T-helper 1 cell (primary cell): Measurements from ENCODE around the gene NRCAM.
"Not testable (repeated sequence)": the region's sequence is repeated elsewhere in the genome, so short reads cannot be mapped to it uniquely, and the experiment has no call there.

Experiments used
- DNase-seq, 5 donors: peaks; one replicate each; pipeline ENCODE4 v3.0.0-alpha.2; 2012 to 2020

NRCAM gene

DNA sequence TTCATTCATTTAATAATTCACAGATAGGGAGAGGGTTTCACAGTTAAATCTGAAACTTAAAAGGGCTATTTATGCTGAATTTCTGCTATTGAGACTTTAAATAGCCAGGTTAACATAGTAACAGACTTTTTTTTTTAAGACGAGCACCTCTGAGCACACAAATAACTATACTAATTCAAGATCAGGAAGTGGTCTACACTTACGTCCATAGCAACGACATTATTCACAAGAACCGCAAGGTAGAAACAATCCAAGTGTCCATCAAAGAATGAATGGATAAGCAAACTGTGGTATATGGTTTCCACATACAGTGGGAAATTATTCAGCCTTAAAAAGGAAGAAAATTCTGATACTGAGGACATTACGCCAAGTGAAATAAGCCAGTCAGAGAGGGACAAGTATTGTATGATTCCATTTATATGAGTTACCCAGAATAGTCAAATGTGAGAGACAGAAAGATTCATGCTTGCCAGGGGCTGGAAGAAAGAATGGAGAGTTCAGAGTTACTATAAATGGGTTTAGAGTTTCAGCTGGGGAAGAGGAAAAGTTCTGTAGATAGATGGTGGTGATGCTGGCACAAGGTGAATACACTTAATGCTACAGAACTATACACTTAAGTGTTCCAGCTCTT lies 185.7 kb downstream of the NRCAM start:
- no peak for DNase-seq

DNA sequence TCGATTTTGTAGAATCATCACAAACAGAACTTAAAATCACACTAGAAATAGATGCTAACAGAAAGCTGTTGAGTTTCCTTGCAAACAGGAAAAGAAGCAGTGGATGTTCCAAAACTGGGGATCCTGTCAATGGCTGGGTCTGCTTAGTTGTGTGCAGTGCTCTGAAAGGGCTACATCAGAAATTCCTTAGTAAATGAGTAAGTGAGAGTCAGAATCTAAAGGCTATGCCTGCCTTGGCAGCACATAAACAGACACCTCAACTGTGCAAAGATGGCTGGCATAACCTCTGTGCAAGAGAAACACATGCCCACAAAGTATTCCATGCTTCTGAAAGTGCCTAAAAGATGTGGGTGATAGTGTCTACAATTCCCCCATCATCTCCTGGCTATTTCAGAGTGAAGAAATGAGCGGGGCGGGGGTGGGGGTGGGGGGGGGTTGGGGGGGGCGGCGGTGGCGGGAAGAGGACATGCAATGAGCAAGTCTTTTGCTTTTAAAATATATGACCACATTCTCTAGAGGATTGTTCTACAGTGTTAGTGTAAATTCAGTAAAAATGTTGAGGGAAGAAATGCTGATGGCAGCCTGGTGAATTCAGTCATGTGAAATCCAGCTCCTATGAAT lies 187.9 kb downstream of the NRCAM start:
- DNase-seq, result no peak

GRCh38 chr7:108267615-108268014 lies 188.6 kb downstream of the NRCAM start:
- no peak for DNase-seq

DNA sequence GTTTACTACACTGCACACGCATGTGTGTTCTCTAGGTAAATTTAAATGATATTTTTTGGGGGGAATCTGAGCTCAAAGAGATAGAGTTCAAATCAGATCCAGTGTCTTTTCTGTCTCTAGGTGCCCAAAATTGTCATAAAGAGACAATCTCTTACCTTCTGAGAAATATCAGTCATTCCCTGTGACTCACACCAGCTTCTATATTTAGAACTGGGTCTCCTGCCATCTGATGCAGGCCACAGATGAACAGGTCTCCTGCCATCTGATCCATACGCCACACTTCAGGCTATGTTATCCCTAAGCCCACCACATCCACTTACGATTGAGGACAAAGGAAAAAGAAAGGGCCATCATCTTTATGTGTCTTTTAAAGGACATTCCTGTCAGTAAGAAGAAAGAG lies 189.7 kb downstream of the NRCAM start:
- no peak for DNase-seq

DNA sequence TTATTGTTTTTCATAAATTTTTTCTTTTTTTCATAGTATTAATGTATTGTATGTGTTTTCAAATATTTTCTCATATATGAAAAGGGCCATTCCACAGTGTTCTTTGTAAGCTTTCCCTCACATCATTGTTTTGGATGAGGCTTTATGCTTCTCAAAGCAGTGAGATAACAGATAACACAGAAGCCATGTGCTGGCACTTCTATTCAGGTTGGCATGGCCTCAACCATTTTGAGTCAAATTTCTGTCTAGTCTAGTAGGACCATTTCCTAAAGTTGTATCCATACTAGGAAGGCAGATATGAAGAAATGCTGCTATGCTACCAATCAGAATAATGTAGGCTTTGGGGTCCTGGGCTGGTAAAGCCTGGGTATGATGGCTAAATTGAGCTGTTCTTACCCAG lies 190.2 kb downstream of the NRCAM start:
- DNase-seq, result no peak

GRCh38 chr7:108265007-108265406 lies 191.2 kb downstream of the NRCAM start:
- no peak for DNase-seq

DNA sequence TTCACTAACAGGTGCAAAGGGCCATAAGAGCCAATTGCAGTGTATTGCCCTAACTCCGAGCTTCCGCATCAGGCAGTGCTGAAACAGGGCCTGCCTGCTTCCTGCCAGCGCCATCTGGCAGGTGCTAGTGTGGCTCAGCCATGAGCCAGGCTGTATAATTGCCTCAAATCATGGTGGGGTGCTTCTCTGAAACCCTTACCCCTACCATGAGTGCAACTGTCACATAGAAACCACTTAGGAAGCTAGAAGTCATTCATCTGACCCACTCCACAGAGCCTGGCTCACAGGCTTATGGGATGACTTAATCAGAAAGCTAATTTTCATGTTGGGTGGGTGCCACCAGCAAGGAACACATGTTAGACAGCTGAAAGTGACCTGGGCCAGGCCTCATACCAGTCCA lies 192.8 kb downstream of the NRCAM start:
- DNase-seq, result no peak

DNA sequence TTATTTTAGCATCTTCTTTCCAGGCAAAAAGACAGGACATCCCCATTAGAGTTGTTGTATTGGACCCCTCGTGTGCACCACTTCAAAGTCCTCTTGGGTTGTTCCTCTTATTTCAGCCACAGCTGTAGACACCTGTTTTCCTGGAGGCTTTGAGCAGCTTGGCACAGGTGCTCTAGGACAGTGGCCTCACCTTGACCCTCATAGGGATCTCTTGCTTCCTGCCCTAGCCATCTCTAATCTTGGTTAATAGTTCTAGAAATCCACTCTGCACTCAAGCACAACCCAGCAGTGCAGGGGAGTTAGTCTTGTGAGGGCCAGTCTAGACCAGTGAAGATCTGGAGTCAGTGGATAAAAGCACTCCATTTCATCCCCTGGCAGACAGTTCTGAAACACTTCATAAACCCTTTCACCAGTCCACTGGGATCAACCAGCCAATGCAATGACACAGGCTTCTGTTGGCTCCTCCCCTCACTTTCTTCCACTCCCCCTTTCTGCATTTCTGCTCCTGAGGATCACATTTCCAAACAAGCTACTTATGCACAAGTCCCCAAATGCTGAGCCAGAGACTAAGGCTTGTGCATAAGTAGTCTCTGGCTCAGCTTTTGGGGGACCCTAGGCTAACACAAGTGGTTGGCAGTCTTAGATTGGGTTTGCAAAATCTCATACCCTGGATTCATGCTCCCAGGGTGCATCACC lies 194.5 kb downstream of the NRCAM start:
- no peak for DNase-seq

DNA sequence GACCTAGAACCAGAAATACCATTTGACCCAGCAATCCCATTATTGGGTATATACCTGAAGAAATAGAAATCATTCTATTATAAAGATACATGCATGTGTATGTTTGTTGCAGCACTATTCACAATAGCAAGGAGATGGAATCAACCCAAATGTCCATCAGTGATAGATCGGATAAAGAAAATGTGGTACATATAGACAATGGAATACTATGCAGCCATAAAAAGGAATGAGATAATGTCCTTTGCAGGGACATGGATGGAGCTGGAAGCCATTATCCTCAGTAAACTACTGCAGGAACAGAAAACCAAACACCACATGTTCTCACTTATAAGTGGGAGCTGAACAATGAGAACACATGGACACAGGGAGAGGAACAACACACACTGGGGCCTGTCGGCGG lies 196.8 kb downstream of the NRCAM start:
- DNase-seq, result not testable (repeated sequence)

- no peak for DNase-seq
Observed at GRCh38 chr7:108257954-108258353, 198.3 kb downstream of the NRCAM start.

- DNase-seq, result no peak
Observed at GRCh38 chr7:108254259-108254658, 202.0 kb downstream of the NRCAM start.

DNA sequence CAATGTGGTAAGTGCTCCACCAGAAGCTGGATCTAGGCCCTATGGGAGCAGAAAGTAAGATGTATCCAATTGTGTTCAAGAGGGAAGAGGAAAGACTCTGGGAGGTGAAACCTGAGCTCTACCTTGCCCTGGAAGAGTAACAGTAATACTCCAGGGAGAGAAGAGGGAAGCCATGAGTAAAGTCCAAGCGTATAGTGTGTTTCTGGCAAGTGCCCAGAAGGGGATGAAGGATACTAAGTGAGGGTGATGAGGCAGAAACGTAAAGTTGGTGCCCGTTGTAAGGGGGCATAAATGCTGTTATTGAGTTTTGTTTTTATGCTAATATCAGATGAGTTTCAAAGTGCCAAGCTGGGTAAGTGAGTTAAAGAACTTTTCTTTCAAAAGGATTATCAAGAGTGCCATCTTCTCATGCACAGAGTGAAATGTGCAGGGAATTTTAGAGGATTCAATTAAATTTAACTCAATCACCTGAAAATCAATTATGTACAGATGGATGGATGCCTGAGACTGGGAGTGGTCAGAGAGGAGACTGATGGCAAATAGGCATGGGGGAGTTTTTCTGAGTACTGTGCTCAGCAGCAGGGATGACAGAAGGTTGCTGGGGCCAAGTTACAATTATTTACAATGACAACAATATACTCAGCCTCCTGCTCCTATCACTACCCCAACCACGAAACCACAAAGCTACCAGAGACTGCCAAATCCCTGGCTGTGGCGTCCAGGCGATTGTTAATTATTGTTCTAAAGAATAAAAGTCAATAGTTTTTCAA lies 202.8 kb downstream of the NRCAM start:
- DNase-seq, result no peak

DNA sequence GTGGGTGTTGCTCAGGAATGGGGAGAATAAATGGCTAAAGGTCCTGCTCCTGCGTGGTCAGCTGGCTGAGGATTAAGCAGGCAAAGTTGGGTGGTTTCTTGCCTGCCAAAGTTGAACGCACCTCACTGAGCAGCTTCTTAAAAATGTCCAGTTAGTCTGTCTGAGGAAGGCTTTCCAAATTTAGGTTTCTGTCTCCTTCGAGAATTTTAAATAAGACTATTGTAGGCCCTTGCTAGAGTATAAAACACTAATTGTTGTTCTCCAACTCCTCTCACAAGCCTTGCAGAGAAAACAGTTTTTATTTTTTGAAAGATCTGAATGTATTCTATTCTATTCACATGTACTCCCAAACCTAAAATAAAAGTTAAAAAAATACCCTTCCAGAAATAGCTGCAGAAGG lies 204.1 kb downstream of the NRCAM start:
- DNase-seq, result no peak

DNA sequence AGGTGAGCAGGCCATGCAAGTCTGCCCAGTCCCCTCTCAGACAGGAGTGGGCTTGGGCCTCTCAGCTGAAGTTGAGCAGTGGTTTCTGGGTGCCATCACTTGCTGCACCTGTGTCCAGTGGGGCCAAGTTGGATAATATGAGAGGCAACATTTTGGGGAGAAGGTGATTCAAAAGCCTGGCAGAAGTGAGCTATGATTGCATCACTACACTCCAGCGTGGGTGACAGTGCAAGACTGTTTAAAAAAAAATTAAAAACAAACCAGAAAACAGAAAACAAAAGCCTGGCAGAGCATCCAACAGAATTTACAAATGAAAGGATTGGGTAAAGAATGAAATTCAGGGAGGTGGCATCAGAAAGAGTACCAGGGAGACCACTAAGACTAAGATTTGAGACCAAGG lies 204.5 kb downstream of the NRCAM start:
- DNase-seq, result no peak

- no peak for DNase-seq
Observed at GRCh38 chr7:108249453-108249852, 206.8 kb downstream of the NRCAM start.

GRCh38 chr7:108248821-108249220 lies 207.4 kb downstream of the NRCAM start:
- DNase-seq, result no peak

DNA sequence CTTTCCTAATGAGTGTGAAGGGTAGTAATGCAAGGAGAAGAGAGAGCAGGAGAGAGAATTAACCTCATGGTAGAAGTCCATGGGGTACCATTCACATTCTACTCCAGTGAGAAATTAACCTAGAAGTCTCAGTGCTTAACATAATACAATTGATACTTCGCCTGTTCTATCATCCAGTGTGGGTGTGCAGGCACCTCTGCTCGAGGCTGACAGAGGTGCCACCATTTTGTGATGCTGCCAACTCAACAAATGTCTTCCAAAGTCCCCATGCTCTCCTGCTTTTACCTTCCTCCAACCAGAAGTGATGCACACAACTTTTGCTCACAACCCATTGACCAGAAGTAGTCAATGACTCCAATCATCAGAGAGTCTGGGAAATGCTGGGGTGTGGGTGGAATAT lies 207.8 kb downstream of the NRCAM start:
- no peak for DNase-seq

DNA sequence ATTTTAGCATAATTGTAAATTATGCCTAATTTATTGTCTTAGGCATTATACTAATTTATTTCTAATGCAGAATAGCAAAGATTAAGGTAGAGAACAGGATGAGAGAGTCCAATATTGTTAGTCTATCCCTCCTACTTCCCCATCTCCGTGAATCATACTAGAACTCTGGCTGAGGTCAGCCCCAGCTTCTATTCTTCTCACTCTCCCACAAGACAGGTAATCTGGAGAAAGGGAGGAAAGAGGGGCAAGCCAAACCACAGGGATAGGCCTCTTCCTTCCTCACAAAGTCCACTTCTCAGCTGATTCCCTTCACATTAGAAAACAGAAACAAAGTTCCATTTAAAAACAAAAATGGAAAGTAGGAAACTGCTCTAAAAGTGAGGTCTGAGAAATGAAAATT lies 208.6 kb downstream of the NRCAM start:
- DNase-seq, result no peak

- DNase-seq, result no peak
Observed at GRCh38 chr7:108246227-108246837, 209.9 kb downstream of the NRCAM start.

- DNase-seq, result no peak
Observed at GRCh38 chr7:108245523-108246226, 210.6 kb downstream of the NRCAM start.

- DNase-seq, result no peak
Observed at GRCh38 chr7:108244110-108244509, 212.1 kb downstream of the NRCAM start.

DNA sequence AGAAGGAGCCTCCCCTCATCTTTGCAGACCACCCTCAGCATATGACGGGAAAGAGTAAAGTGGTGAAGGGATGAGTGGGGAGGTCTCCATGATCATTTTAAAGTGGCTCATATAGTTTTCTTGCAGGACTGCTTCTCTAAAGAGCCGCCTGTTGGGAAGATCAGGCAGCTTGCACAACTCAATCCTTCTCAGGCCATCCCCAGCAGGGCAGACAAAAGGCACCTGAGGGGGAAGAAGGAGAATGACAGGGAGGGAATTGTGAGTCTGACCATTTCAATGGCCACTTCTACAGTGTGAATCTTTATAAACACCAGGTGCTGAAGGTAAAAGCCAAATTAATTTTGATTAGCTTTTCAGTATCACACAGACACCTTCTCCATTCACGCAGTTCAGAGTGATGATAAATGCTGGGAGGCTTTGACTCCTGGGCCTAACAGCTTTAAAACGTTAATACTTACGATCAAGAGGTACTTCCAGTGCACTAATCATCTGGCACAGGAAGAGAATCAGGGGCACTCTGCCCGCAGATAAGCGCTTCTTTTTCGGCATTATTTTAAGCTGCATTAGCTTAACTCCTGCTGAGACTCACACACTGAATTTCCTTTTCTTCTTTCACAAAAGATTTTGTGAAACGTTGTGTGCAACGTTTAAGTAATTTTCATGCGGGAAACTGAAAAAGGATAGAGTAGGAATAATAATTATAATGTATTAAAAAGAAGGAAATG lies 216.6 kb downstream of the NRCAM start:
- DNase-seq, result no peak
